Dendritic cell treated with granulocyte-macrophage colony-stimulating factor and Interleukin-4, amounts not matched to agents 40 ng/mL and 50 ng/mL, for 4 days (primary cell): ENCODE results near the gene SLC45A3.
A peak's percentile ranks its signal among the peaks of the same experiment; 100 is the strongest.

Source experiments
- H3K27ac Mint-ChIP-seq: one replicate; pipeline ENCODE4 v1.8.0; 2022; ENCODE audit warnings: mild to moderate bottlenecking, mixed read lengths
- H3K27me3 Mint-ChIP-seq: one replicate; pipeline ENCODE4 v1.8.0; 2022; ENCODE audit warnings: mild to moderate bottlenecking, mixed read lengths
- H3K36me3 Mint-ChIP-seq: one replicate; pipeline ENCODE4 v1.8.0; 2022; ENCODE audit warnings: low read depth, mixed read lengths
- H3K4me1 Mint-ChIP-seq: one replicate; pipeline ENCODE4 v1.8.0; 2022; ENCODE audit warnings: low read depth, mixed read lengths
- H3K4me3 Mint-ChIP-seq: one replicate; pipeline ENCODE4 v1.8.0; 2022; ENCODE audit warnings: mild to moderate bottlenecking, moderate library complexity, mixed read lengths
- H3K9me3 Mint-ChIP-seq: one replicate; pipeline ENCODE4 v1.8.0; 2022; ENCODE audit warnings: mixed read lengths
- intact Hi-C: fragments of 100-400 bp; cut with micrococcal nuclease; formaldehyde crosslinking; loops from one replicate; pipeline ENCODE4 v1.15.0; 2022

SLC45A3 gene

GRCh38 chr1:205709640-205710039 is 29.3 kb upstream of the SLC45A3 start:
- Mint-ChIP-seq H3K9me3 (no peaks in the 10 kb centered on the region), H3K4me3 (no peak overlapping the region), H3K27ac (no peak overlapping the region), H3K27me3 (peaks cover 2% of the 10 kb centered on the region), H3K4me1 (peaks cover 20% of the 10 kb centered on the region), H3K36me3 (peaks cover 6% of the 10 kb centered on the region)
- intact Hi-C loops = no loop called here

- Mint-ChIP-seq H3K4me1 (peaks cover 27% of the 10 kb centered on the region), H3K9me3 (no peaks in the 10 kb centered on the region), H3K4me3 (no peak overlapping the region), H3K36me3 (peaks cover 6% of the 10 kb centered on the region), H3K27me3 (peaks cover 2% of the 10 kb centered on the region), H3K27ac (no peak overlapping the region)
- intact Hi-C loops = no loop called here
Observed at GRCh38 chr1:205709059-205709398, 28.7 kb upstream of the SLC45A3 start.

GRCh38 chr1:205706601-205707502 is 26.5 kb upstream of the SLC45A3 start:
- no peaks in the 10 kb centered on the region for H3K9me3 Mint-ChIP-seq
- peaks cover 17% of the 10 kb centered on the region for H3K27me3 Mint-ChIP-seq
- intact Hi-C loops = no loop called here
- peaks cover 21% of the 10 kb centered on the region for H3K36me3 Mint-ChIP-seq
- H3K4me1 Mint-ChIP-seq = peaks cover 36% of the 10 kb centered on the region
- H3K27ac Mint-ChIP-seq = no peak overlapping the region
- no peak overlapping the region for H3K4me3 Mint-ChIP-seq

- H3K9me3 Mint-ChIP-seq = no peaks in the 10 kb centered on the region
- peaks cover 45% of the 10 kb centered on the region for H3K4me1 Mint-ChIP-seq
- peak overlapping the region; percentile 46 for H3K4me3 Mint-ChIP-seq
- no peak overlapping the region for H3K27ac Mint-ChIP-seq
- intact Hi-C loops = no loop called here
- H3K36me3 Mint-ChIP-seq = peaks cover 27% of the 10 kb centered on the region
- H3K27me3 Mint-ChIP-seq = peaks cover 35% of the 10 kb centered on the region
Observed at GRCh38 chr1:205704903-205705302, 24.6 kb upstream of the SLC45A3 start.

GRCh38 chr1:205703072-205703471 is 22.8 kb upstream of the SLC45A3 start:
- Mint-ChIP-seq H3K4me1 (peaks cover 45% of the 10 kb centered on the region), H3K27me3 (peaks cover 45% of the 10 kb centered on the region), H3K9me3 (no peaks in the 10 kb centered on the region), H3K4me3 (no peak overlapping the region), H3K27ac (no peak overlapping the region), H3K36me3 (peaks cover 27% of the 10 kb centered on the region)
- intact Hi-C loops = no loop called here

- no peak overlapping the region for H3K27ac Mint-ChIP-seq
- peaks cover 56% of the 10 kb centered on the region for H3K27me3 Mint-ChIP-seq
- peaks cover 48% of the 10 kb centered on the region for H3K4me1 Mint-ChIP-seq
- no peaks in the 10 kb centered on the region for H3K9me3 Mint-ChIP-seq
- no peak overlapping the region for H3K4me3 Mint-ChIP-seq
- peaks cover 27% of the 10 kb centered on the region for H3K36me3 Mint-ChIP-seq
- intact Hi-C loops = no loop called here
Observed at GRCh38 chr1:205701891-205702290, 21.6 kb upstream of the SLC45A3 start.

GRCh38 chr1:205701420-205701819 is 21.1 kb upstream of the SLC45A3 start:
- no peak overlapping the region for H3K27ac Mint-ChIP-seq
- intact Hi-C loops = no loop called here
- H3K9me3 Mint-ChIP-seq = no peaks in the 10 kb centered on the region
- H3K4me3 Mint-ChIP-seq = no peak overlapping the region
- H3K36me3 Mint-ChIP-seq = peaks cover 27% of the 10 kb centered on the region
- H3K4me1 Mint-ChIP-seq = peaks cover 44% of the 10 kb centered on the region
- peaks cover 59% of the 10 kb centered on the region for H3K27me3 Mint-ChIP-seq

DNA sequence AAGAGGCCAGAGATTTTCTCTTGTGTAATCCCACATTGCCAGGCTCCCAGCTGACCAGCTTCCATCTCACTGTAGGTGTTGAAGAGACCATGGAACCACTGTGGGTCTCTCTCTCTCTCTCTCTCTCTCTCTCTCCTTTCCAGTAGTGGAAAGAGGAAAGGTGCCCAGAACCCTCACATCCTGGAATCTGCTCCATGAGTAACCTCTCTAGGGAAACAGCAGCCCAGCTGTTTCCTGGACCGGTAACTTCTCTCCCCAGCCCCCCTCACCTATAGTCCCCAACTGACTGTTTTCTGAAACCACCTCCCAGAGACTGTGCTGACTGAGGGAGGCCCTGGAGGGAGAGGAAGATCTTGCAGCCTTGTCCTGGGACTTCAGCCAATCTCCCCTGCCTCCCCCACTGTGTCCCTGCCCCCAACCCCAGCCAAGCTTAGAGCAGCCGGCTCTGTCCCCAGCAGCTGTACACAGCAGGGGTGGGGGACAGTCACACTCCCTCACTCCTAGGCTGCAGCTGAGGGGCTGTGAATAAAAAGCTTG is 20.6 kb upstream of the SLC45A3 start:
- Mint-ChIP-seq H3K27ac (no peak overlapping the region), H3K36me3 (peaks cover 27% of the 10 kb centered on the region), H3K4me1 (peaks cover 41% of the 10 kb centered on the region), H3K27me3 (peaks cover 64% of the 10 kb centered on the region), H3K4me3 (no peak overlapping the region), H3K9me3 (no peaks in the 10 kb centered on the region)
- intact Hi-C loops = no loop called here

- intact Hi-C loops = no loop called here
- Mint-ChIP-seq H3K9me3 (no peaks in the 10 kb centered on the region), H3K4me1 (peaks cover 33% of the 10 kb centered on the region), H3K36me3 (peaks cover 27% of the 10 kb centered on the region), H3K27me3 (peaks cover 71% of the 10 kb centered on the region), H3K4me3 (no peak overlapping the region), H3K27ac (no peak overlapping the region)
Observed at GRCh38 chr1:205699416-205699815, 19.1 kb upstream of the SLC45A3 start.

DNA sequence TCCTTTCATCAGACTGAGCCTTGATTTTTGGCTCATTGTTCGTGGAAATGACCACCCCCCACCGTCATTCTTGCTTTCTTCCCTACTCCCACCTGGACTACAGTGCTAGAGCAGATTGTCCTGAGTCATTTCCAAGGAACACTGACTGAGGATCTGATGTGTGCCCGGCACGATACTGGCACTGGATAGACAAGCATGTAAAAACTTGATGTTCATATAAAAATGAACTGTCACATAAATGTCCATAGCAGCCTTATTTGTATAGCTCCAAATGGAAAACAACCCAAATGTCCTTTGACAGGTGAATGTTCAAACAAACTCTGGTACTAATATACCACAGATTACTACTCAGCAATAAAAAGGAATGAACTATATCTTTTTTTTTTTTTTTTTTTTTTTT is 18.6 kb upstream of the SLC45A3 start:
- peaks cover 71% of the 10 kb centered on the region for H3K27me3 Mint-ChIP-seq
- H3K4me1 Mint-ChIP-seq = peaks cover 28% of the 10 kb centered on the region
- no peak overlapping the region for H3K27ac Mint-ChIP-seq
- H3K36me3 Mint-ChIP-seq = peaks cover 25% of the 10 kb centered on the region
- H3K4me3 Mint-ChIP-seq = no peak overlapping the region
- intact Hi-C loops = no loop called here
- H3K9me3 Mint-ChIP-seq = no peaks in the 10 kb centered on the region

- Mint-ChIP-seq H3K27me3 (peaks cover 66% of the 10 kb centered on the region), H3K4me3 (no peak overlapping the region), H3K27ac (no peak overlapping the region), H3K36me3 (no peaks in the 10 kb centered on the region), H3K4me1 (peaks cover 33% of the 10 kb centered on the region), H3K9me3 (no peaks in the 10 kb centered on the region)
- intact Hi-C loops = no loop called here
Observed at GRCh38 chr1:205693421-205693991, 13.2 kb upstream of the SLC45A3 start.

- peaks cover 36% of the 10 kb centered on the region for H3K4me1 Mint-ChIP-seq
- intact Hi-C loops = no loop called here
- peaks cover 64% of the 10 kb centered on the region for H3K27me3 Mint-ChIP-seq
- H3K27ac Mint-ChIP-seq = no peak overlapping the region
- H3K36me3 Mint-ChIP-seq = no peaks in the 10 kb centered on the region
- H3K9me3 Mint-ChIP-seq = no peaks in the 10 kb centered on the region
- H3K4me3 Mint-ChIP-seq = no peak overlapping the region
Observed at GRCh38 chr1:205692423-205692822, 12.1 kb upstream of the SLC45A3 start.

DNA sequence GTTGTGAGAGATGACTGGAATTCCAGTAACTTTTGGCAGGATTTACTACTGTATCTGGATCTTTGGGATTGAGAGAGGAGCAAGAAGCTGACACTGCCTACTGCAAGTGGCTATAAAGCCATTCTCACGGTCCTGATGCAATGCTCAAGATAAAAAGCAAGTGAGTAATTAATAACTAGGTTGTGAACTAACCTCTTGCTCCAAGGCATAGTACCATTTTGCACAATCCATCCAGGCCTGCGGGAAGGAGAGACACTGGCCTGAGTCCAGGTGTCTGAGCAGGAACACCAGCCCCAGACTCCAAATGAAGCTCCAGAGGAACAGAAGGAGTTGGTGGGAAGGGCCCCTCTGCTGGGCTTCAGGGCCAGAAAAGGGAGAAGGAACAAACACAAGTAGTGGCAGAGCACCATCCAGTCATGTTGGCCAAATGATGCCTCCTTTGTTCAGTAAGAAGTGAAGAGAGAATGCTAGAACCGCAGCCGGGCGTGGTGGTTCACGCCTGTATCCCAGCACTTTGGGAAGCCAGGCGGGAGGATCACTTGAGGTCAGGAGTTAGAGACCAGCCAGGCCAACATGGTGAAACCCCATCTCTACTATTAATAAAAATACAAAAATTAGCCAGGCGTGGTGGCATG is 9.9 kb upstream of the SLC45A3 start:
- H3K9me3 Mint-ChIP-seq = no peaks in the 10 kb centered on the region

DNA sequence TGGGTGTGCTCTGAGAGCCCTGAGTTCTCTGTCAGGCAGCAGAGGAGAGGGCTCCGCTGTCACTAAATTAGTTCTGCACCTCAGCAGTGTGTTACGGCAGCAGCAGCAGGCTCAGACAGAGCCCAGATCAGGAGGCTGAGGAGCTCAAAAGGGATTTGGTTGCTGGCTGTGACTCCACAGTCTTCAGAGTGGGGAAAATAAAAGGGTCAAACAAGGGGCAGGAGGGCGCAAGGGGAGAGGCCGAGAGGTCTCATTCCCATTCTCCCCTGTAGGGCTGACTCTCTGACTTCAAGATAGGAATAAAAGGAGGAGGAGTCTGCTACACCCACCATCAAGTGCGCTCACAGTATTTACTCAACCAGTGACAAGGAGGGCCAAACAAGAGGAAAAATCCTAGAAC is 9.2 kb upstream of the SLC45A3 start:
- no peak overlapping the region for H3K27ac Mint-ChIP-seq
- H3K36me3 Mint-ChIP-seq = no peaks in the 10 kb centered on the region
- H3K4me3 Mint-ChIP-seq = no peak overlapping the region
- peaks cover 30% of the 10 kb centered on the region for H3K4me1 Mint-ChIP-seq
- no peaks in the 10 kb centered on the region for H3K9me3 Mint-ChIP-seq
- peaks cover 56% of the 10 kb centered on the region for H3K27me3 Mint-ChIP-seq
- intact Hi-C loops = no loop called here

More for the DNA sequence above, 9.9 kb upstream of the SLC45A3 start:
- peaks cover 30% of the 10 kb centered on the region for H3K4me1 Mint-ChIP-seq
- no peak overlapping the region for H3K27ac Mint-ChIP-seq
- H3K36me3 Mint-ChIP-seq = no peaks in the 10 kb centered on the region
- peaks cover 56% of the 10 kb centered on the region for H3K27me3 Mint-ChIP-seq
- intact Hi-C loops = no loop called here
- H3K4me3 Mint-ChIP-seq = no peak overlapping the region
